ENCODE measurements around the gene HS3ST6.

DNA sequence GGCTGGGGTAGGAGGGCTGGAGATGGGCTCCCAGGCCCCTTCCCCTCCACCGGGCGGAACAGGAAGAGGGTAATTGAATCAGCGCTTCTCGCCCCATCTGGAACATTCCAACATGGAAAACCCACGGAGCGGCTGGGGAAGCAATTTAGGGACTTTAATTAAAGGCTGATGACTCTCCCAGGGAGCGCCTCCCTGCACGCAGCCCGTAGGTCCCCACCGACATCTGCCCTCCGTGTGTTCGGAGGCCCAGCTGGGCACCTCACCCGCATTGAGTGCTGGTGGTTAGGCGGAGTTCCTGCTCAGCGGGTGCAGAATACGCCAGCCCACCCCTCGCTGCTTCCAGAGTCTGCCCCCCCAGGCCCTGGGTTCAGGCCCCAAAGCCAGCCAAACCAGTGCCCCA, 10.0 kb downstream of the HS3ST6 start:
- TF ChIP-seq, protein P1, sequence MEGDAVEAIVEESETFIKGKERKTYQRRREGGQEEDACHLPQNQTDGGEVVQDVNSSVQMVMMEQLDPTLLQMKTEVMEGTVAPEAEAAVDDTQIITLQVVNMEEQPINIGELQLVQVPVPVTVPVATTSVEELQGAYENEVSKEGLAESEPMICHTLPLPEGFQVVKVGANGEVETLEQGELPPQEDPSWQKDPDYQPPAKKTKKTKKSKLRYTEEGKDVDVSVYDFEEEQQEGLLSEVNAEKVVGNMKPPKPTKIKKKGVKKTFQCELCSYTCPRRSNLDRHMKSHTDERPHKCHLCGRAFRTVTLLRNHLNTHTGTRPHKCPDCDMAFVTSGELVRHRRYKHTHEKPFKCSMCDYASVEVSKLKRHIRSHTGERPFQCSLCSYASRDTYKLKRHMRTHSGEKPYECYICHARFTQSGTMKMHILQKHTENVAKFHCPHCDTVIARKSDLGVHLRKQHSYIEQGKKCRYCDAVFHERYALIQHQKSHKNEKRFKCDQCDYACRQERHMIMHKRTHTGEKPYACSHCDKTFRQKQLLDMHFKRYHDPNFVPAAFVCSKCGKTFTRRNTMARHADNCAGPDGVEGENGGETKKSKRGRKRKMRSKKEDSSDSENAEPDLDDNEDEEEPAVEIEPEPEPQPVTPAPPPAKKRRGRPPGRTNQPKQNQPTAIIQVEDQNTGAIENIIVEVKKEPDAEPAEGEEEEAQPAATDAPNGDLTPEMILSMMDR (conservative IDR thresholded peaks at IDR 0.05; ENCODE audit: low read length) = no peak
- TF ChIP-seq EZH2phosphoT487 (IDR thresholded peaks at IDR 0.05; ENCODE audit: borderline replicate concordance) = no peak

All from Loucy (cell line).